Adrenal gland (tissue), 5 donors: ENCODE measurements around the gene ARL15.

Source experiments
- POLR2A ChIP-seq, 2 donors: fragments of 450-650 bp; IDR thresholded peaks; one replicate each; pipeline ENCODE4 v1.6.1; 2017; ENCODE audit warnings: antibody characterized with exemption in 2 of 2, mild to moderate bottlenecking in 2 of 2, moderate library complexity in 1 of 2
- TF ChIP-seq, protein P1 (sequence below), 6 experiments: fragments of 450-650 bp in 4 of 6; fragments of 200-600 bp in 2 of 6; sonication (generic) in 1 of 6; IDR thresholded peaks; 1 replicate in 5 of 6; 2 replicates in 1 of 6; pipeline versions ENCODE4 v1.5.1 to v1.8.0; 2016 to 2021; ENCODE audit warnings: antibody characterized with exemption in 6 of 6, mild to moderate bottlenecking in 2 of 6, moderate library complexity in 1 of 6
- donor health status: DM: no; HTN: no; CAD: no.

DNA sequence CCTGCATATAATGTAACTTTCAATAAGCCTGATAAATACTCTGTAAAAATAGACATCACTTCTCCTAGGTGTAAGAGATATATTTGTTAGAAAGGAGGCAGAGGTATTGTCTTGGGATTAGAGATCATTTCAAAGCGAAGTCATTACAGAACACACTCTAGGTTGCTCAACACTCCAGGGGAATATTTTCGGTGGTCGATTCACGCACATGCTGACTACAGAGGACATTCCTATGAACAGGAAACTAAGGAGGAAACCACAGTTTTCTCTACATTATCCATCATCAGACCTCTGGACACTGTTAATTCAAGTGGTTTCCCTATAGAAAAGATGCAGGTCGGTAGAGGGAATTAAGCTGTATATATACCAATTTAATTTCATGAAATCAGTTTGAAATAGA lies 379.9 kb downstream of the ARL15 start:
- TF ChIP-seq, protein P1, sequence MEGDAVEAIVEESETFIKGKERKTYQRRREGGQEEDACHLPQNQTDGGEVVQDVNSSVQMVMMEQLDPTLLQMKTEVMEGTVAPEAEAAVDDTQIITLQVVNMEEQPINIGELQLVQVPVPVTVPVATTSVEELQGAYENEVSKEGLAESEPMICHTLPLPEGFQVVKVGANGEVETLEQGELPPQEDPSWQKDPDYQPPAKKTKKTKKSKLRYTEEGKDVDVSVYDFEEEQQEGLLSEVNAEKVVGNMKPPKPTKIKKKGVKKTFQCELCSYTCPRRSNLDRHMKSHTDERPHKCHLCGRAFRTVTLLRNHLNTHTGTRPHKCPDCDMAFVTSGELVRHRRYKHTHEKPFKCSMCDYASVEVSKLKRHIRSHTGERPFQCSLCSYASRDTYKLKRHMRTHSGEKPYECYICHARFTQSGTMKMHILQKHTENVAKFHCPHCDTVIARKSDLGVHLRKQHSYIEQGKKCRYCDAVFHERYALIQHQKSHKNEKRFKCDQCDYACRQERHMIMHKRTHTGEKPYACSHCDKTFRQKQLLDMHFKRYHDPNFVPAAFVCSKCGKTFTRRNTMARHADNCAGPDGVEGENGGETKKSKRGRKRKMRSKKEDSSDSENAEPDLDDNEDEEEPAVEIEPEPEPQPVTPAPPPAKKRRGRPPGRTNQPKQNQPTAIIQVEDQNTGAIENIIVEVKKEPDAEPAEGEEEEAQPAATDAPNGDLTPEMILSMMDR (IDR thresholded peaks at IDR 0.05): no peak
- TF ChIP-seq POLR2A (IDR thresholded peaks at IDR 0.05): no peak
